ENCODE measurements around the gene ARMC7.

DNA sequence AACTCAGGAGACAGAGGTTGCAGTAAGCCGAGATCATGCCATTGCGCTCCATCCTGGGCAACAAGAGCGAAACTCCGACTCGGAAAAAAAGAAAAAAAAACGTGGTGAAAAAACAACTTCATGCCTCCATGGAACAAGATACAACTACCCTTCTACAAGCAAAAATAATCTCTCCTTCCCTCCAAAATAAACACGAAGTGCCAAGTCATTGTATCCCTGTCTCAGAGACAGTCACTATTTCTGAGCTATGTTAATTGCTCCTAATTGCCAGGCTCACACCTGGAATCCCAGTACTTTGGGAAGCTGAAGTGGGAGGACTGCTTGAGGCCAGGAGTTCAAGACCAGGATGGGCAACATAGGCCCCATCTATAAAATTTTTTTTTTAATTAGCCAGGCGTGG lies 41.0 kb upstream of the ARMC7 start:
- TF ChIP-seq, protein P1, sequence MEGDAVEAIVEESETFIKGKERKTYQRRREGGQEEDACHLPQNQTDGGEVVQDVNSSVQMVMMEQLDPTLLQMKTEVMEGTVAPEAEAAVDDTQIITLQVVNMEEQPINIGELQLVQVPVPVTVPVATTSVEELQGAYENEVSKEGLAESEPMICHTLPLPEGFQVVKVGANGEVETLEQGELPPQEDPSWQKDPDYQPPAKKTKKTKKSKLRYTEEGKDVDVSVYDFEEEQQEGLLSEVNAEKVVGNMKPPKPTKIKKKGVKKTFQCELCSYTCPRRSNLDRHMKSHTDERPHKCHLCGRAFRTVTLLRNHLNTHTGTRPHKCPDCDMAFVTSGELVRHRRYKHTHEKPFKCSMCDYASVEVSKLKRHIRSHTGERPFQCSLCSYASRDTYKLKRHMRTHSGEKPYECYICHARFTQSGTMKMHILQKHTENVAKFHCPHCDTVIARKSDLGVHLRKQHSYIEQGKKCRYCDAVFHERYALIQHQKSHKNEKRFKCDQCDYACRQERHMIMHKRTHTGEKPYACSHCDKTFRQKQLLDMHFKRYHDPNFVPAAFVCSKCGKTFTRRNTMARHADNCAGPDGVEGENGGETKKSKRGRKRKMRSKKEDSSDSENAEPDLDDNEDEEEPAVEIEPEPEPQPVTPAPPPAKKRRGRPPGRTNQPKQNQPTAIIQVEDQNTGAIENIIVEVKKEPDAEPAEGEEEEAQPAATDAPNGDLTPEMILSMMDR (IDR thresholded peaks at IDR 0.05) = no peak
- no peak for TF ChIP-seq POLR2A (IDR thresholded peaks at IDR 0.05)
